Upper lobe of left lung (tissue), 6 donors: ENCODE measurements around the gene NECTIN4. TPM values are rescaled to one million over a fixed set of nuclear protein-coding genes. Genes with fewer than 3 reads are reported as not detected.

Source experiments
- ATAC-seq, 2 donors: fragments of 200-7000 bp; cut with Tn5 transposase; one replicate each; pipeline ENCODE4 v1.9.1; 2022; ENCODE audit warnings: mild to moderate bottlenecking in 2 of 2, moderate library complexity in 2 of 2; ENCODE audit not compliant: low FRiP score in 2 of 2
- DNase-seq, 2 donors: peaks; one replicate each; pipeline ENCODE4 v3.0.0-alpha.2; 2019 to 2020
- H3K27ac ChIP-seq, 4 donors: fragments of 200-600 bp; sonication (generic); one replicate each; pipeline ENCODE4 v1.5.1; 2016 to 2019
- H3K27me3 ChIP-seq, 4 donors: fragments of 200-600 bp; sonication (generic); one replicate each; pipeline ENCODE4 v1.5.1; 2017 to 2019
- H3K36me3 ChIP-seq, 4 donors: fragments of 200-600 bp; sonication (generic); one replicate each; pipeline ENCODE4 v1.5.1; 2016 to 2019
- H3K4me1 ChIP-seq, 4 donors: fragments of 200-600 bp; sonication (generic); one replicate each; pipeline ENCODE4 v1.5.1; 2018 to 2019
- H3K4me3 ChIP-seq, 4 donors: fragments of 200-600 bp; sonication (generic); one replicate each; pipeline ENCODE4 v1.5.1; 2017 to 2019; ENCODE audit warnings: mild to moderate bottlenecking in 2 of 4, moderate library complexity in 1 of 4
- H3K9me3 ChIP-seq, 4 donors: fragments of 200-600 bp; sonication (generic); one replicate each; pipeline ENCODE4 v1.5.1; 2018 to 2019
- CTCF ChIP-seq, 6 experiments: fragments of 450-650 bp in 4 of 6; fragments of 200-600 bp in 2 of 6; sonication (generic) in 2 of 6; IDR thresholded peaks; one replicate each; pipeline ENCODE4 v1.5.1; 2016 to 2019; ENCODE audit warnings: antibody characterized with exemption in 6 of 6
- EP300 ChIP-seq, 4 donors: sonication (generic); formaldehyde crosslinking; IDR thresholded peaks; one replicate each; pipeline ENCODE4 v1.5.1; 2017; ENCODE audit warnings: antibody characterized with exemption in 4 of 4, control low read depth in 2 of 4
- POLR2A ChIP-seq, 4 donors: fragments of 450-650 bp; IDR thresholded peaks; one replicate each; pipeline ENCODE4 v1.5.1; 2016 to 2017; ENCODE audit warnings: antibody characterized with exemption in 4 of 4, mild to moderate bottlenecking in 2 of 4
- POLR2AphosphoS5 ChIP-seq, 2 donors: sonication (generic); formaldehyde crosslinking; IDR thresholded peaks; one replicate each; pipeline ENCODE4 v1.5.1; 2017; ENCODE audit warnings: antibody characterized with exemption in 2 of 2
- WGBS, 2 donors: methylation state at CpG; one replicate each; pipeline ENCODE4 v1.1.5; 2017 to 2018; 5-methylcytosine and 5-hydroxymethylcytosine counted together
- total RNA-seq, 6 donors: library from RNA; depleted of rRNA in 4 of 6; stranded (reverse); fragments of >200 nt in 4 of 6; gene quantifications; one replicate each; pipeline versions ENCODE4 v1.1.0 to v1.2.1, GENCODE V29; 2016 to 2021
- donor health status: DM: no; HTN: no; CAD: no; lungs with moderate emphysema.
- donor health status: DM: no; HTN: yes; CAD: no; lungs with severe emphysema.

The NECTIN4 gene
- total RNA-seq, 6 donors from 2014 or later: 5.2 to 19.9 (median 12.1) TPM

- ATAC-seq (no peak), DNase-seq (no peak)
- Histone ChIP-seq H3K4me1 (peaks cover 37 to 66% (median 37%) of the 10 kb centered on the region in 4 donors), H3K36me3 (peaks cover 0 to 7% (median 3%) of the 10 kb centered on the region in 4 donors), H3K27ac (no peak overlapping the region), H3K9me3 (no peaks in the 10 kb centered on the region), H3K4me3 (no peak overlapping the region), H3K27me3 (no peaks in the 10 kb centered on the region)
- 67 to 82% methylated on average over 2 of the region's 2 CpGs for WGBS, 2 donors
- TF ChIP-seq POLR2AphosphoS5 (IDR thresholded peaks at IDR 0.05) (no peak), CTCF (IDR thresholded peaks at IDR 0.05) (no peak), EP300 (IDR thresholded peaks at IDR 0.05) (no peak), POLR2A (IDR thresholded peaks at IDR 0.05) (no peak)
Observed at GRCh38 chr1:161114556-161114955, 25.2 kb upstream of the NECTIN4 start.

- no peak for ATAC-seq
- no peak for DNase-seq
- TF ChIP-seq CTCF (IDR thresholded peaks at IDR 0.05): no peak
- no peak for TF ChIP-seq POLR2A (IDR thresholded peaks at IDR 0.05)
- no peak for TF ChIP-seq EP300 (IDR thresholded peaks at IDR 0.05)
- no peak for TF ChIP-seq POLR2AphosphoS5 (IDR thresholded peaks at IDR 0.05)
- H3K4me1 ChIP-seq: peaks cover 30 to 60% (median 31%) of the 10 kb centered on the region in 4 donors
- no peaks in the 10 kb centered on the region for H3K27me3 ChIP-seq
- H3K27ac ChIP-seq: no peak overlapping the region
- WGBS, 2 donors: 58 to 66% methylated on average over 1 of the region's 1 CpG
- H3K9me3 ChIP-seq: no peaks in the 10 kb centered on the region
- H3K36me3 ChIP-seq: peaks cover 0 to 9% (median 4%) of the 10 kb centered on the region in 4 donors
- H3K4me3 ChIP-seq: no peak overlapping the region
Observed at GRCh38 chr1:161113915-161114314, 24.6 kb upstream of the NECTIN4 start.

GRCh38 chr1:161111527-161111926 is 22.2 kb upstream of the NECTIN4 start:
- H3K36me3 ChIP-seq: peaks cover 0 to 12% (median 4%) of the 10 kb centered on the region in 4 donors
- DNase-seq (no peak), ATAC-seq (no peak)
- TF ChIP-seq POLR2AphosphoS5 (IDR thresholded peaks at IDR 0.05) (no peak), POLR2A (IDR thresholded peaks at IDR 0.05) (no peak), EP300 (IDR thresholded peaks at IDR 0.05) (no peak), CTCF (IDR thresholded peaks at IDR 0.05) (no peak)
- no peaks in the 10 kb centered on the region for H3K27me3 ChIP-seq
- no peak overlapping the region for H3K4me3 ChIP-seq
- WGBS, 2 donors: 63 to 74% methylated on average over 2 of the region's 2 CpGs
- peaks cover 16 to 43% (median 18%) of the 10 kb centered on the region in 4 donors for H3K4me1 ChIP-seq
- no peaks in the 10 kb centered on the region for H3K9me3 ChIP-seq
- no peak overlapping the region for H3K27ac ChIP-seq

- H3K27me3 ChIP-seq: no peaks in the 10 kb centered on the region
- peaks cover 12 to 39% (median 14%) of the 10 kb centered on the region in 4 donors for H3K4me1 ChIP-seq
- no peak for TF ChIP-seq EP300 (IDR thresholded peaks at IDR 0.05)
- ATAC-seq (no peak), DNase-seq (no peak)
- WGBS, 2 donors: 96 to 100% methylated on average over 3 of the region's 3 CpGs
- no peaks in the 10 kb centered on the region for H3K9me3 ChIP-seq
- no peak overlapping the region for H3K4me3 ChIP-seq
- no peak overlapping the region for H3K27ac ChIP-seq
- peaks cover 0 to 12% (median 4%) of the 10 kb centered on the region in 4 donors for H3K36me3 ChIP-seq
Observed at GRCh38 chr1:161111117-161111516, 21.8 kb upstream of the NECTIN4 start.

GRCh38 chr1:161106431-161106830 is 17.1 kb upstream of the NECTIN4 start:
- TF ChIP-seq CTCF (IDR thresholded peaks at IDR 0.05) (no peak), POLR2AphosphoS5 (IDR thresholded peaks at IDR 0.05) (no peak), POLR2A (IDR thresholded peaks at IDR 0.05) (no peak), EP300 (IDR thresholded peaks at IDR 0.05) (no peak)
- DNase-seq (no peak), ATAC-seq (no peak)
- no peak overlapping the region for H3K27ac ChIP-seq
- no peaks in the 10 kb centered on the region for H3K4me1 ChIP-seq
- H3K36me3 ChIP-seq: peaks cover 4 to 22% (median 11%) of the 10 kb centered on the region in 4 donors
- H3K27me3 ChIP-seq: no peaks in the 10 kb centered on the region
- WGBS, 2 donors: 93 to 96% methylated on average over 1 of the region's 1 CpG
- H3K4me3 ChIP-seq: no peak overlapping the region
- no peaks in the 10 kb centered on the region for H3K9me3 ChIP-seq
